Activated T-cell treated with anti-CD3 and anti-CD28 coated beads, Interleukin-2, amount 50 U/mL, for 4 hours (primary cell): ENCODE results near the gene PCIF1. TPM values are rescaled to one million over a fixed set of nuclear protein-coding genes. Genes with fewer than 3 reads are reported as not detected.

Source experiments
- ATAC-seq, 2 donors: fragments of 200-7000 bp; cut with Tn5 transposase; one replicate each; pipeline ENCODE4 v1.10.0; 2021
- DNase-seq: peaks from one replicate; pipeline ENCODE4 v3.0.0-alpha.2; 2020
- H3K27me3 Mint-ChIP-seq: one replicate; pipeline ENCODE4 v1.8.0; 2021; ENCODE audit warnings: low read depth, mixed read lengths
- H3K36me3 Mint-ChIP-seq: one replicate; pipeline ENCODE4 v1.8.0; 2022; ENCODE audit warnings: mixed read lengths; ENCODE audit not compliant: insufficient read depth
- H3K4me1 Mint-ChIP-seq: one replicate; pipeline ENCODE4 v1.8.0; 2021; ENCODE audit warnings: low read depth, mixed read lengths
- H3K4me3 Mint-ChIP-seq: one replicate; pipeline ENCODE4 v1.8.0; 2021; ENCODE audit warnings: mild to moderate bottlenecking, moderate library complexity, mixed read lengths
- H3K9me3 Mint-ChIP-seq: one replicate; pipeline ENCODE4 v1.8.0; 2021; ENCODE audit warnings: mixed read lengths
- total RNA-seq, 3 donors: library from RNA; stranded (reverse); gene quantifications; one replicate each; pipeline ENCODE4 v1.2.1, GENCODE V29; 2021

Gene PCIF1
- total RNA-seq, result 10 to 100 TPM; 24.4 to 28.9 (median 28.4) TPM

GRCh38 chr20:45934586-45935415 lies at the start of gene PCIF1:
PCIF1 (plus strand) TSS chr20:45934683; CDS start chr20:45939000, 4,317 bp downstream.
- no peaks in the 10 kb centered on the region for H3K27me3 Mint-ChIP-seq
- peak; percentile 98 for DNase-seq
- peaks cover 28% of the 10 kb centered on the region for H3K4me1 Mint-ChIP-seq
- no peaks in the 10 kb centered on the region for H3K9me3 Mint-ChIP-seq
- H3K4me3 Mint-ChIP-seq, result peak within 1 kb of the TSS; percentile 93
- peaks cover 20% of the 10 kb centered on the region for H3K36me3 Mint-ChIP-seq
- ATAC-seq, result peak; percentile 81 to 84

- Mint-ChIP-seq H3K9me3 (no peaks in the 10 kb centered on the region), H3K4me3 (no peak overlapping the region), H3K4me1 (peaks cover 46% of the 10 kb centered on the region), H3K36me3 (peaks cover 15% of the 10 kb centered on the region), H3K27me3 (no peaks in the 10 kb centered on the region)
- DNase-seq, result no peak
- ATAC-seq, result no peak
Measured at GRCh38 chr20:45886590-45887345, 47.7 kb upstream of the PCIF1 start.

- Mint-ChIP-seq H3K4me1 (peaks cover 46% of the 10 kb centered on the region), H3K27me3 (no peaks in the 10 kb centered on the region), H3K9me3 (no peaks in the 10 kb centered on the region), H3K36me3 (peaks cover 15% of the 10 kb centered on the region), H3K4me3 (no peak within 1 kb of the TSS)
- DNase-seq, result no peak
- ATAC-seq, result no peak
Measured at GRCh38 chr20:45887346-45887715, 47.2 kb upstream of the PCIF1 start, which contains the start of gene SPATA25. SPATA25 (minus strand) TSS chr20:45887622; CDS start chr20:45887590, 32 bp downstream.

- Mint-ChIP-seq H3K27me3 (no peaks in the 10 kb centered on the region), H3K4me3 (no peak overlapping the region), H3K4me1 (peaks cover 46% of the 10 kb centered on the region), H3K36me3 (peaks cover 4% of the 10 kb centered on the region), H3K9me3 (no peaks in the 10 kb centered on the region)
- DNase-seq (no peak), ATAC-seq (no peak)
Measured at GRCh38 chr20:45888681-45889080, 45.8 kb upstream of the PCIF1 start.

- H3K4me1 Mint-ChIP-seq, result peaks cover 41% of the 10 kb centered on the region
- DNase-seq (peak; percentile 37), ATAC-seq (peak; percentile 19)
- peak overlapping the region; percentile 89 for H3K4me3 Mint-ChIP-seq
- H3K9me3 Mint-ChIP-seq, result no peaks in the 10 kb centered on the region
- no peaks in the 10 kb centered on the region for H3K27me3 Mint-ChIP-seq
- peaks cover 8% of the 10 kb centered on the region for H3K36me3 Mint-ChIP-seq
Measured at GRCh38 chr20:45890077-45890984, 44.2 kb upstream of the PCIF1 start.

- peak; percentile 87 for ATAC-seq
- no peaks in the 10 kb centered on the region for H3K9me3 Mint-ChIP-seq
Measured at GRCh38 chr20:45890985-45891983, 43.2 kb upstream of the PCIF1 start, which contains the start of the genes CTSA and NEURL2. CTSA (plus strand) TSS chr20:45891335; CDS start chr20:45891569, 234 bp downstream. NEURL2 (minus strand) TSS chr20:45891208; CDS start chr20:45890991, 217 bp downstream.

GRCh38 chr20:45892049-45892825 lies 42.2 kb upstream of the PCIF1 start:
- Mint-ChIP-seq H3K4me1 (peaks cover 35% of the 10 kb centered on the region), H3K27me3 (no peaks in the 10 kb centered on the region), H3K36me3 (peaks cover 8% of the 10 kb centered on the region), H3K9me3 (no peaks in the 10 kb centered on the region), H3K4me3 (peak overlapping the region; percentile 89)
- ATAC-seq (no peak), DNase-seq (no peak)

More at GRCh38 chr20:45890985-45891983, 43.2 kb upstream of the PCIF1 start, which contains the start of the genes CTSA and NEURL2:
- peak; percentile 81 for DNase-seq
- peaks cover 6% of the 10 kb centered on the region for H3K36me3 Mint-ChIP-seq
- H3K27me3 Mint-ChIP-seq, result no peaks in the 10 kb centered on the region
- H3K4me1 Mint-ChIP-seq, result peaks cover 37% of the 10 kb centered on the region
- H3K4me3 Mint-ChIP-seq, result peak within 1 kb of the TSS; percentile 89

GRCh38 chr20:45892828-45893500 lies 41.5 kb upstream of the PCIF1 start:
- Mint-ChIP-seq H3K4me3 (peak overlapping the region; percentile 89), H3K36me3 (peaks cover 16% of the 10 kb centered on the region), H3K9me3 (no peaks in the 10 kb centered on the region), H3K27me3 (no peaks in the 10 kb centered on the region), H3K4me1 (peaks cover 35% of the 10 kb centered on the region)
- ATAC-seq (no peak), DNase-seq (no peak)

GRCh38 chr20:45893831-45894230 lies 40.7 kb upstream of the PCIF1 start:
- Mint-ChIP-seq H3K27me3 (no peaks in the 10 kb centered on the region), H3K9me3 (no peaks in the 10 kb centered on the region), H3K36me3 (peaks cover 19% of the 10 kb centered on the region), H3K4me3 (no peak overlapping the region), H3K4me1 (peaks cover 35% of the 10 kb centered on the region)
- ATAC-seq (no peak), DNase-seq (no peak)

GRCh38 chr20:45894797-45895196 lies 39.7 kb upstream of the PCIF1 start:
- no peak overlapping the region for H3K4me3 Mint-ChIP-seq
- DNase-seq (no peak), ATAC-seq (no peak)
- peaks cover 22% of the 10 kb centered on the region for H3K36me3 Mint-ChIP-seq
- H3K4me1 Mint-ChIP-seq, result peaks cover 32% of the 10 kb centered on the region
- H3K27me3 Mint-ChIP-seq, result no peaks in the 10 kb centered on the region
- H3K9me3 Mint-ChIP-seq, result no peaks in the 10 kb centered on the region

GRCh38 chr20:45896641-45897161 lies 37.8 kb upstream of the PCIF1 start:
- no peak for DNase-seq
- Mint-ChIP-seq H3K4me1 (peaks cover 24% of the 10 kb centered on the region), H3K27me3 (no peaks in the 10 kb centered on the region), H3K36me3 (peaks cover 22% of the 10 kb centered on the region), H3K4me3 (no peak overlapping the region), H3K9me3 (no peaks in the 10 kb centered on the region)
- no peak for ATAC-seq

- Mint-ChIP-seq H3K36me3 (peaks cover 22% of the 10 kb centered on the region), H3K4me3 (no peak overlapping the region), H3K9me3 (no peaks in the 10 kb centered on the region)
Measured at GRCh38 chr20:45897289-45897688, 37.2 kb upstream of the PCIF1 start.

More at GRCh38 chr20:45897289-45897688, 37.2 kb upstream of the PCIF1 start:
- H3K4me1 Mint-ChIP-seq, result peaks cover 20% of the 10 kb centered on the region
- H3K27me3 Mint-ChIP-seq, result no peaks in the 10 kb centered on the region
- no peak for DNase-seq
- ATAC-seq, result no peak
